Ectodermal cell (in vitro differentiated cells): ENCODE results near the gene NFATC3.
"Not testable (repeated sequence)": the region's sequence is repeated elsewhere in the genome, so short reads cannot be mapped to it uniquely, and the experiment has no call there.

Experiments
- H3K27ac ChIP-seq: 2 replicates; pipeline ENCODE4 v1.7.0; 2013; ENCODE audit warnings: mild to moderate bottlenecking, low read depth, low read length; ENCODE audit not compliant: insufficient read depth, poor library complexity, severe bottlenecking
- H3K27me3 ChIP-seq: 2 replicates; pipeline ENCODE4 v1.7.0; 2013; ENCODE audit warnings: mild to moderate bottlenecking, low read length; ENCODE audit not compliant: insufficient read depth, control insufficient read depth, poor library complexity, severe bottlenecking
- H3K36me3 ChIP-seq: one replicate; pipeline ENCODE4 v1.7.0; 2013; ENCODE audit warnings: low read length; ENCODE audit not compliant: control insufficient read depth, insufficient read depth
- H3K4me1 ChIP-seq: one replicate; pipeline ENCODE4 v1.7.0; 2013; ENCODE audit warnings: low read length; ENCODE audit not compliant: control insufficient read depth, insufficient read depth
- H3K4me3 ChIP-seq: 2 replicates; pipeline ENCODE4 v1.7.0; 2013; ENCODE audit warnings: low read depth, low read length, control low read depth; ENCODE audit not compliant: insufficient read depth
- H3K9me3 ChIP-seq: 2 replicates; pipeline ENCODE4 v1.7.0; 2013; ENCODE audit warnings: mild to moderate bottlenecking, low read length, moderate library complexity; ENCODE audit not compliant: control insufficient read depth
- WGBS, 2 experiments: methylation state at CpG; one replicate each; pipeline ENCODE4 v1.1.7; 2013; ENCODE audit warnings: missing lambda C conversion rate in 2 of 2; 5-methylcytosine and 5-hydroxymethylcytosine counted together

The NFATC3 gene

GRCh38 chr16:68100488-68100887 lies 15.3 kb downstream of the NFATC3 start:
- H3K4me3 ChIP-seq: no peak overlapping the region
- no peaks in the 10 kb centered on the region for H3K36me3 ChIP-seq
- no peaks in the 10 kb centered on the region for H3K27me3 ChIP-seq
- no peaks in the 10 kb centered on the region for H3K9me3 ChIP-seq
- H3K27ac ChIP-seq: no peak overlapping the region
- H3K4me1 ChIP-seq: no peaks in the 10 kb centered on the region
- WGBS, 2 experiments: 92 to 96% methylated on average over 4 of the region's 4 CpGs

GRCh38 chr16:68105611-68106010 lies 20.4 kb downstream of the NFATC3 start:
- no peaks in the 10 kb centered on the region for H3K4me1 ChIP-seq
- no peak overlapping the region for H3K4me3 ChIP-seq
- H3K27me3 ChIP-seq: no peaks in the 10 kb centered on the region
- H3K36me3 ChIP-seq: no peaks in the 10 kb centered on the region
- H3K27ac ChIP-seq: no peak overlapping the region
- 96 to 97% methylated on average over 3 of the region's 3 CpGs for WGBS, 2 experiments
- no peaks in the 10 kb centered on the region for H3K9me3 ChIP-seq

- H3K4me3 ChIP-seq, H3K27ac ChIP-seq, H3K27me3 ChIP-seq, H3K9me3 ChIP-seq, H3K4me1 ChIP-seq, H3K36me3 ChIP-seq: not testable (repeated sequence)
- WGBS, 2 experiments: 92 to 95% methylated on average over 8 to 9 of the region's 9 CpGs
Measured at GRCh38 chr16:68107230-68107928, 22.2 kb downstream of the NFATC3 start.

DNA sequence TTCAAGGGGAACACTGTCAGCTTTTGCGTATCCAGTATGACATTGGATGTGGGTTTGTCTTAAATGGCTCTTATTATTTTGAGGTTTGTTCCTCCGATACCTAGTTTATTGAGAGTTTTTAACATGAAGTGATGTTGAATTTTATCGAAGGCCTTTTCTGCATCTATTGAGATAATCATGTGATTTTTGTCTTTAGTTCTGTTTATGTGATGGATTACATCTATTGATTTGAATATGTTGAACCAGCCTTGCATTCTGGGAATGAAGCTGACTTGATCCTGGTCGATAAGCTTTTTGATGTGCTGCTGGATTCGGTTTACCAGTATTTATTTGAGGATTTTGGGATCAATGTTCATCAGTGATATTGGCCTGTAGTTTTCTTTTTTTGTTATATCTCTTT lies 24.0 kb downstream of the NFATC3 start:
- not testable (repeated sequence) for H3K27ac ChIP-seq, H3K27me3 ChIP-seq, H3K36me3 ChIP-seq, H3K9me3 ChIP-seq, H3K4me1 ChIP-seq, H3K4me3 ChIP-seq
- 93 to 95% methylated on average over 5 of the region's 5 CpGs for WGBS, 2 experiments

DNA sequence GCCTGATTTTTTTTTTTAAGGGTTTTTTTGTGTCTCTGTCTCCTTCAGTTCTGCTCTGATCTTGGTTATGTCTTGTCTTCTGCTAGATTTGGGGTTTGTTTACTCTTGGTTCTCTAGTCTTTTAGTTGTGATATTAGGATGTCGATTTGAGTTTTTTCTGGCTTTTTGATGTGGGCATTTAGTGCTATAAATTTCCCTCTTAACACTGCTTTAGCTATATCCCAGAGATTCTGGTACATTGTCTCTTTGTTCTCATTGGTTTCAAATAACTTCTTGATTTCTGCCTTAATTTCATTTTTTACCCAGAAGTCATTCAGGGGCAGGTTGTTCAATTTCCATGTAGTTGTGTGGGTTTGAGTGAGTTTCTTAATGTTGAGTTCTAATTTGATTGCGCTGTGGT lies 25.4 kb downstream of the NFATC3 start:
- not testable (repeated sequence) for H3K4me1 ChIP-seq
- 94 to 98% methylated on average over 1 to 2 of the region's 2 CpGs for WGBS, 2 experiments

GRCh38 chr16:68111379-68111778 lies 26.2 kb downstream of the NFATC3 start:
- H3K27me3 ChIP-seq: no peaks in the 10 kb centered on the region
- 91 to 98% methylated on average over 2 of the region's 2 CpGs for WGBS, 2 experiments
- no peaks in the 10 kb centered on the region for H3K4me1 ChIP-seq
- H3K4me3 ChIP-seq: no peak overlapping the region
- H3K9me3 ChIP-seq: no peaks in the 10 kb centered on the region
- no peak overlapping the region for H3K27ac ChIP-seq
- no peaks in the 10 kb centered on the region for H3K36me3 ChIP-seq

More for the DNA sequence above, 25.4 kb downstream of the NFATC3 start:
- not testable (repeated sequence) for H3K4me3 ChIP-seq, H3K36me3 ChIP-seq, H3K27ac ChIP-seq, H3K27me3 ChIP-seq, H3K9me3 ChIP-seq

GRCh38 chr16:68113059-68113761 lies 28.0 kb downstream of the NFATC3 start:
- Histone ChIP-seq H3K27ac (no peak overlapping the region), H3K4me3 (no peak overlapping the region), H3K36me3 (no peaks in the 10 kb centered on the region), H3K4me1 (no peaks in the 10 kb centered on the region), H3K27me3 (no peaks in the 10 kb centered on the region), H3K9me3 (no peaks in the 10 kb centered on the region)
- WGBS, 2 experiments: 92% methylated on average over 5 of the region's 5 CpGs

DNA sequence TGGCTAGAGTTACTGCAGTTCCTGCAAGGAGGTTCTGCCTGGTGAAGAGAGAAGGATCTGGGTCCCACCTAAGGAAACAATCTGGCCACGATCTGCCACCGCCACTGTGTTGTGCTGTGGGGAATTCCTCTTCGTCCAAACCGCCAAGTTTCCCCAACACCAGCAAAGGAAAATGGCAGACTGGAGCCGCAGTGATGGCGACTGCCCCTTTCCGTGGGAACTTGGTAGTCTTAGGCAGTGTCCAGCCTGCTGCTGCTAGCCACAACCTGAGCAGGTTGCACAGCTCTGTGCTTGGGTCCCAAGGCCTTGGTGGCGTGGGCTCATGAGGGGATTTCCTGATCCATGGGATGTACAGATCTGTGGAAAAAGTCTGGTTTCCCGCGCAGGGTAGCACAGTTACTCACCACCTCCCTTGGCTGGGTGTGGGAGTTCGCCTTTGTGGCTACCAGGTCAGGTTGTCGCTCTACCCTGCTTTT lies 28.6 kb downstream of the NFATC3 start:
- Histone ChIP-seq H3K9me3 (no peaks in the 10 kb centered on the region), H3K4me3 (no peak overlapping the region), H3K27ac (no peak overlapping the region), H3K4me1 (no peaks in the 10 kb centered on the region), H3K36me3 (no peaks in the 10 kb centered on the region), H3K27me3 (no peaks in the 10 kb centered on the region)
- 95% methylated on average over 12 of the region's 12 CpGs for WGBS, 2 experiments

DNA sequence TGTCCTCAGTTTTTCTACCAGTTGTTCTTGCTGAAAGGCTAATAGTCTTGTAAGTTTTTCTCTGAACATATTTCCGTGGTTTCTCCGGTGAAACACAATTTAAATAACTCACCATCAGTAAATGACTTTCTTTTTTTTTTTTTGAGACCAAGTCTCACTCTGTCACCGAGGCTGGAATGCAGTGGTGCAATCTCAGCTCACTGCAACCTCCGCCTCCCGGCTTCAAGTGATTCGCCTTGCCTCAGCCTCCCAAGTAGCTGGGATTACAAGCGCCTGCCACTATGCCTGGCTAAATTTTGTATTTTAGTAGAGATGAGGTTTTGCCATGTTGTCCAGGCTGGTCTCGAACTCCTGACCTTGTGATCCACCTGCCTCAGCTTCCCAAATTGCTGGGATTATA lies 29.8 kb downstream of the NFATC3 start:
- not testable (repeated sequence) for H3K9me3 ChIP-seq, H3K36me3 ChIP-seq, H3K27ac ChIP-seq, H3K4me1 ChIP-seq, H3K27me3 ChIP-seq, H3K4me3 ChIP-seq
- WGBS, 2 experiments: 91 to 96% methylated on average over 8 of the region's 8 CpGs

- Histone ChIP-seq H3K4me1 (no peaks in the 10 kb centered on the region), H3K9me3 (no peaks in the 10 kb centered on the region), H3K27ac (no peak overlapping the region), H3K27me3 (no peaks in the 10 kb centered on the region), H3K36me3 (no peaks in the 10 kb centered on the region), H3K4me3 (no peak overlapping the region)
- 80 to 92% methylated on average over 2 of the region's 2 CpGs for WGBS, 2 experiments
Measured at GRCh38 chr16:68115851-68116250, 30.7 kb downstream of the NFATC3 start.
